ACC112 (cell line): ENCODE measurements around the gene A4GALT.
A peak's percentile ranks its signal among the peaks of the same experiment; 100 is the strongest.

Experiments used
- H2AFZ ChIP-seq: fragments of 200-600 bp; sonication (generic); one replicate; pipeline ENCODE4 v1.6.0; 2017; ENCODE audit warnings: antibody characterized with exemption, low read length; ENCODE audit not compliant: unreplicated experiment
- H3K27ac ChIP-seq: fragments of 200-600 bp; sonication (generic); 2 replicates; pipeline ENCODE4 v1.5.1; 2014; ENCODE audit warnings: low read depth, mild to moderate bottlenecking, antibody characterized with exemption, low read length, moderate library complexity
- H3K27me3 ChIP-seq: fragments of 200-600 bp; sonication (generic); 2 replicates; pipeline ENCODE4 v1.6.1; 2014; ENCODE audit warnings: mild to moderate bottlenecking, antibody characterized with exemption, low read length, moderate library complexity, mixed read lengths; ENCODE audit not compliant: insufficient read depth
- H3K36me3 ChIP-seq: fragments of 200-600 bp; sonication (generic); 2 replicates; pipeline ENCODE4 v1.6.1; 2016; ENCODE audit warnings: mild to moderate bottlenecking, antibody characterized with exemption, low read length, moderate library complexity, mixed read lengths; ENCODE audit not compliant: insufficient read depth
- H3K4me1 ChIP-seq: fragments of 200-600 bp; sonication (generic); one replicate; pipeline ENCODE4 v1.6.1; 2016; ENCODE audit warnings: low read length, mixed read lengths; ENCODE audit not compliant: insufficient read depth, unreplicated experiment, control insufficient read depth
- H3K4me3 ChIP-seq: fragments of 200-600 bp; sonication (generic); 2 replicates; pipeline ENCODE4 v1.5.1; 2014; ENCODE audit warnings: mild to moderate bottlenecking, low read depth, low read length
- H3K79me2 ChIP-seq: fragments of 200-600 bp; sonication (generic); one replicate; pipeline ENCODE4 v1.6.0; 2016; ENCODE audit warnings: low read length; ENCODE audit not compliant: control insufficient read depth, unreplicated experiment, insufficient read depth

The A4GALT gene

DNA sequence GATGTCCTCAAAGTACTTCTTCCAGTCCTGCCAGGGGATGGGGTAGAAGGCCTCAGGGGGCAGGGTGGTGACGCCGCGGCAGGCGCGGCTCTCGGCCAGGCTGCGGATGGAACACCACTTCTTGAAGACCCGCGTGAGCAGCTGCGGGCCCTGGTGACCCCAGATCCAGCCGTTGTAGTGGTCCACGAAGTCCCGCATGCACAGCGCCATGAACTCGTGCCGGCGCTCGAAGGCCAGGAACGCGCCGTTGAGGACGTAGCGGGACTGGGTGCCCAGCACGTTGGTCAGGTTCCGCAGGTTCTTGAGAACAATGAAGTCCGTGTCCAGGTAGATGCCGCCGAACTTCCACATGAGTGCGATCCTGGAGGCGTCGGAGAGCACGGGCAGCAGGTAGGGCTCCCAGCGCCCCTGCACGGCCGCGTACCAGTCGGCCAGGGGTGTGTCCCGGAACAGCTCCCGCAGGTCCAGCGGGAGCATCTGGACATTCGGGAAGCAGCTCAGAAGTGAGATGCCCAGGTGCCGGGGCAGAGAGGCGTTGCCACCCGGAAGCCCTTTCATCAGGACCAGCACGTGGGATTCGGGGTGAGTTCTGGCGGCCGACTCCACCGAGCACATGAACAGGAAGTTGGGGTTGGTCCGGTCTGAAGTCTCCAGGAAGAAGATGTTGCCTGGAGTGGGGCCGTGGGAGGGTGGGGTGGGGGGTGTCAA, 27.5 kb downstream of the A4GALT start:
- no peak overlapping the region for H3K27ac ChIP-seq

DNA sequence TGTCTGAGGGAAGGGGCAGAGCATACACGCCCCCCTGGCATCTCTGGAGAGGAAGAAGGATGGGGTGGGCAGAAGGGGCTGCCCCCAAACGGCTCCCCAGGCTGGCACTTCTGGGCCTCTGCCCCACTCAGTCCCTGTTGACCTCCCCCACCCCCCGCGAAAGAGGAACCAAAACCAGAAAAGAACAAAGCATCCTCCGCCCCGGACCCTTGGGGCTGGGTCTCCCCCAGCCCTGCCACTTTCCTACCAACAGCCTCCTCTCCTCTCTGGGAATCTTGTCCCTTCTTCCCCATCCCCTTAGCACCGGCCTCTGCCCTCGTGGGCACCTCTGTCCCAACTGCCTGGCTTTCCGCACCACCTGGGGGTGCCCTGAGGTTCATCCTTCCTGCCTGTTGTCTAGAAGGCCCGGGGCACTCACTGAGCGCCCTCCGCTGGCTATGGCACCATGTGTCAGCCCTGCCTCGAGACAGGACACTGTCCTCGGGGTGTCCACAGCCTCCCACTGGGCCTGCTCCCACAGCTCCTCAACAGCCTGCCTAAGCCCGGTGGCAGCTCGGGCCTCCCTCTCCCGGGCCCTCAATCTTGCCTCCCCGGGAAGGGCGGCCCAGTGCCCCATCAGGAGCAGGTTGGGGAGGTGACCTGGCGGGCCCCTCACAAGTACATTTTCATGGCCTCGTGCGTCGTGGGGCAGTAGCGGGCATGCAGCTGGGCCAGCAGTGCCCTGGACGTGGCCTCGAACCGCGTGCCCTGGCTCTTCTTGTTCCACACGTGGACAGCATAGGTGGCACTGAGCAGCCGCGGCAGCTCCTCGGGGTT, 28.2 kb downstream of the A4GALT start:
- H3K27me3 ChIP-seq: no peaks in the 10 kb centered on the region
- H2AFZ ChIP-seq: no peak overlapping the region
- H3K36me3 ChIP-seq: no peaks in the 10 kb centered on the region
- H3K4me1 ChIP-seq: peaks cover 24% of the 10 kb centered on the region
- no peaks in the 10 kb centered on the region for H3K79me2 ChIP-seq
- no peak overlapping the region for H3K27ac ChIP-seq
- no peak overlapping the region for H3K4me3 ChIP-seq

More for the DNA sequence above, 27.5 kb downstream of the A4GALT start:
- Histone ChIP-seq H3K79me2 (no peaks in the 10 kb centered on the region), H3K4me3 (no peak overlapping the region), H3K4me1 (peaks cover 23% of the 10 kb centered on the region), H3K27me3 (no peaks in the 10 kb centered on the region), H2AFZ (no peak overlapping the region), H3K36me3 (no peaks in the 10 kb centered on the region)

- no peak overlapping the region for H3K4me3 ChIP-seq
- H3K4me1 ChIP-seq: peaks cover 20% of the 10 kb centered on the region
- H3K27ac ChIP-seq: no peak overlapping the region
- no peaks in the 10 kb centered on the region for H3K36me3 ChIP-seq
- H2AFZ ChIP-seq: no peak overlapping the region
- H3K27me3 ChIP-seq: no peaks in the 10 kb centered on the region
- no peaks in the 10 kb centered on the region for H3K79me2 ChIP-seq
Observed at GRCh38 chr22:42691440-42691839, 29.2 kb downstream of the A4GALT start.

- H2AFZ ChIP-seq: no peak overlapping the region
- H3K27ac ChIP-seq: peak overlapping the region; percentile 65
- no peak overlapping the region for H3K4me3 ChIP-seq
Observed at GRCh38 chr22:42688241-42689211, 32.1 kb downstream of the A4GALT start.

DNA sequence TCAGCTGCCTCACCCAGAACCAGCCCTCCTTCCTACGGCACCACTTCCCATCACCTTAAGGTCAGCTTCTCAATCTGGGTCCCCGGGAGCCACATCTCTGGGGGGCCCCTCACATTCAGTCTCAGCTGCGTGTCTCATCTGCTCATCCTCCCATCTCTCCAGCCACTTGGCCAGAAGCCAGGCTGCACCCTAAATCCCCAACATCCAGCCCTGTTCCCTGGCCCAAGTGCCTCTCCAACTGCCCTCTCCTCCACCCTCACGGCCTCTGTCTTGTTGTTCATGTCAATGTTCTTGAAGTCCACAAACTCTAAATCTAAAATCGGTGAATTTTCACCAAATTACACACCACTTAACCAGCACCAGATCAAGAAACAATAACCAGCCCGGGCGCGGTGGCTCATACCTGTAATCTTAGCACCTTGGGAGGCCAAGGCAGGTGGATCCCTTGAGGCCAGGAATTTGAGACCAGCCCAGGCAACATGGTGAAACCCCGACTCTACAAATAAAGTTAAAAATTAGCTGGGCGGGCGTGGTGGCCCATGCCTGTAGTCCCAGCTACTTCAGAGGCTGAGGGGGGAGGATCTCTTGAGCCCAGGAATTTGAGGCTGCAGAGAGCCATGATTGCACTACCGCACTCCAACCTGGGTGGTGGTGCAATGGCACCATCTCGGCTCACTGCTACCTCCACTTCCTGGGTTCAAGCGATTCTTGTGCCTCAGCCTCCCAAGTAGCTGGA, 33.7 kb downstream of the A4GALT start:
- no peaks in the 10 kb centered on the region for H3K27me3 ChIP-seq
- no peaks in the 10 kb centered on the region for H3K79me2 ChIP-seq
- H3K27ac ChIP-seq: no peak overlapping the region
- peaks cover 31% of the 10 kb centered on the region for H3K4me1 ChIP-seq
- no peak overlapping the region for H2AFZ ChIP-seq
- no peaks in the 10 kb centered on the region for H3K36me3 ChIP-seq
- H3K4me3 ChIP-seq: no peak overlapping the region

More at GRCh38 chr22:42688241-42689211, 32.1 kb downstream of the A4GALT start:
- Histone ChIP-seq H3K36me3 (no peaks in the 10 kb centered on the region), H3K79me2 (no peaks in the 10 kb centered on the region), H3K27me3 (no peaks in the 10 kb centered on the region), H3K4me1 (peaks cover 31% of the 10 kb centered on the region)

GRCh38 chr22:42685941-42686653, 34.6 kb downstream of the A4GALT start:
- Histone ChIP-seq H3K36me3 (no peaks in the 10 kb centered on the region), H3K79me2 (no peaks in the 10 kb centered on the region), H3K27me3 (no peaks in the 10 kb centered on the region), H3K27ac (no peak overlapping the region), H3K4me1 (peaks cover 31% of the 10 kb centered on the region), H3K4me3 (no peak overlapping the region), H2AFZ (no peak overlapping the region)

DNA sequence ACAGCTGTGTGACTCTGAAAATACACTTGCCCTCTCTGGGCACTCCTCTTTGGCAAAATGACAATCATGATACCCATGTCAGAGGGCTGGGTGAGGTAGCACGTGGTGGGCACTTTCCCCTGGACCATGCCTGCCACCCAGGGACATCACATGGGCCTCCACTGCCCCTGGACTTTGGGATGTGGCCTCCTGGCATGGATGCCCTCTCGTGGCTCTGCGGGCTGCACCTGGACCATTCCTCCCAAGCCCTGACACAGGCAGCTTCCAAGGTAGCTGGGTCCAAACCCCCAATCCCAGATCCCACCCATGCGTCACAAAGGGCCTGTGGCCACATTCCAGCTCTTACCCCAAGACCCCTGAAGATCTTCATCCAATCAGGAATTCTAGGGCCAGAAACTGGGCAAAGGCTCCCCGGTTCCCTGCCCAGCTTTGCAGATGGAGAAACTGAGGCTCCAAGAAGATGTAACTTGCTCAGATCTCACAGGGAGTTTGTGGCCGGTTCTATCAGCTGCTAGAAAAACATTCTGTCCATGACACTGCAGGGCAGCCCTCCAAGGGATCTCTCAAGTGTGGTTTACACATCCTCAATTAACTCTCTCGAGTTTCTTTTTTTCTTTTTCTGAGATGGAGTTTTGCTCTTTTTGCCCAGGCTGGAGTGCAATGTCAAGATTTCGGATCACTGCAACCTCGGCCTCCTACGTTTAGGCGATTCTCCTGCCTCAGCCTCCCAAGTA, 36.0 kb downstream of the A4GALT start:
- Histone ChIP-seq H3K27ac (no peak overlapping the region), H3K36me3 (no peaks in the 10 kb centered on the region), H3K4me3 (no peak overlapping the region), H3K27me3 (no peaks in the 10 kb centered on the region), H3K79me2 (no peaks in the 10 kb centered on the region), H2AFZ (no peak overlapping the region), H3K4me1 (peaks cover 40% of the 10 kb centered on the region)

DNA sequence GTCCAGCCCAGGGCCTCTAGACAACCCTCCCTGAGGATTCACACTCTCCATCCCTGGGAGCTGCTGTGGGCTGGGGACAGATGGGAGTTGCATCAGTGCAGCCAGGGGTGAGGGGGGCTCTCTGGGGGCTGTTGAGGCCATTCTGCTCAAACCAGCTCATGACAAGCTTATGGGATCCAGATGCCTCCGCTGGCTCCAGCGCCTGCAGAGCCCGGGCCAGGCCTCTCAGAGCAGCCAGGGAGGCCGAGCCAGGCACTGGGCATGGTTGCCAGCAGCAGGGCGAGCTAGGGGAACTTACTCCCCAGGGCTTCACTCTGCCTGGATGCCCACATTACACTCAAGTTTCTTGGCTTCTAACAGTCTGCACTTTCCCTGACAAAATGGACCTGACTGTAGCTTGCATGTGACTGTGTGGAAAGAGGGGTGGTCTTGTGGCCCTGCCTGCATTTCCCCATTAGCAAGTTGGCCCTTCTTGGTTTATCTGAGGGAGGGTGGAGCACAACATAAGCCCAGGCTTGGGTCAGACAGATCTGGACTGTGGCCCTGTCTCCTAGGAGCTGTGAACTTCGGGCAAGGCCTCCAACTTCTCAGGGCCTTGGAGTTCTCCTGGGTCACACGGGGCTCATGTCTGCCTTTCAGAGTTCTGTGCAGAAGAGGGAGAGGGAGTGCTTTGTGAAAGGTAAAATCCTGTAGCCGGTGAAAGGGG, 36.9 kb downstream of the A4GALT start:
- Histone ChIP-seq H3K4me3 (no peak overlapping the region), H3K4me1 (peaks cover 37% of the 10 kb centered on the region), H3K27ac (no peak overlapping the region), H3K36me3 (no peaks in the 10 kb centered on the region), H3K79me2 (no peaks in the 10 kb centered on the region), H2AFZ (no peak overlapping the region), H3K27me3 (no peaks in the 10 kb centered on the region)
